Thoracic aorta (tissue), 2 donors: ENCODE results near the gene SP140. TPM values are rescaled to one million over a fixed set of nuclear protein-coding genes. Genes with fewer than 3 reads are reported as not detected.
"Not testable (repeated sequence)": the region's sequence is repeated elsewhere in the genome, so short reads cannot be mapped to it uniquely, and the experiment has no call there.

Experiments
- ATAC-seq: fragments of 150-250 bp; one replicate; pipeline ENCODE4 v1.8.0; 2017; ENCODE audit warnings: low read depth; ENCODE audit not compliant: insufficient number of reproducible peaks, low FRiP score
- DNase-seq: peaks from one replicate; pipeline ENCODE4 v3.0.0-alpha.2; 2020; ENCODE audit warnings: low spot score
- H3K27ac ChIP-seq, 2 donors: fragments of 200-600 bp; sonication (generic); 1 replicate in 1 of 2; 2 replicates in 1 of 2; pipeline ENCODE4 v1.5.1; 2016; ENCODE audit warnings: mild to moderate bottlenecking in 2 of 2, moderate library complexity in 2 of 2
- H3K27me3 ChIP-seq: fragments of 200-600 bp; sonication (generic); replicated peaks from 2 replicates; pipeline ENCODE4 v1.6.0; 2016; ENCODE audit warnings: mild to moderate bottlenecking; ENCODE audit not compliant: insufficient read depth
- H3K36me3 ChIP-seq: fragments of 200-600 bp; sonication (generic); one replicate; pipeline ENCODE4 v1.5.1; 2016
- H3K4me1 ChIP-seq, 2 donors: fragments of 200-600 bp; sonication (generic); 1 replicate in 1 of 2; 2 replicates in 1 of 2; pipeline versions ENCODE4 v1.5.1 to v1.6.0; 2016; ENCODE audit warnings: low read depth in 2 of 2, mild to moderate bottlenecking in 1 of 2; ENCODE audit not compliant: control insufficient read depth in 1 of 2
- H3K4me3 ChIP-seq: fragments of 200-600 bp; sonication (generic); 2 replicates; pipeline ENCODE4 v1.5.1; 2016; ENCODE audit warnings: mild to moderate bottlenecking
- H3K9me3 ChIP-seq: fragments of 200-600 bp; sonication (generic); 2 replicates; pipeline ENCODE4 v1.5.1; 2016
- total RNA-seq, 2 donors: library from RNA; depleted of rRNA; stranded (reverse); fragments of >200 nt; gene quantifications; one replicate each; pipeline versions ENCODE4 v1.1.0 to v1.2.3, GENCODE V29; 2016
- TF ChIP-seq, protein P1 (sequence below): fragments of 200-600 bp; sonication (generic); IDR thresholded peaks from one replicate; pipeline ENCODE4 v1.5.1; 2019; ENCODE audit warnings: antibody characterized with exemption

SP140 gene
- total RNA-seq, 2 donors from 2014 or later, result 0.95 to 8.5 TPM

DNA sequence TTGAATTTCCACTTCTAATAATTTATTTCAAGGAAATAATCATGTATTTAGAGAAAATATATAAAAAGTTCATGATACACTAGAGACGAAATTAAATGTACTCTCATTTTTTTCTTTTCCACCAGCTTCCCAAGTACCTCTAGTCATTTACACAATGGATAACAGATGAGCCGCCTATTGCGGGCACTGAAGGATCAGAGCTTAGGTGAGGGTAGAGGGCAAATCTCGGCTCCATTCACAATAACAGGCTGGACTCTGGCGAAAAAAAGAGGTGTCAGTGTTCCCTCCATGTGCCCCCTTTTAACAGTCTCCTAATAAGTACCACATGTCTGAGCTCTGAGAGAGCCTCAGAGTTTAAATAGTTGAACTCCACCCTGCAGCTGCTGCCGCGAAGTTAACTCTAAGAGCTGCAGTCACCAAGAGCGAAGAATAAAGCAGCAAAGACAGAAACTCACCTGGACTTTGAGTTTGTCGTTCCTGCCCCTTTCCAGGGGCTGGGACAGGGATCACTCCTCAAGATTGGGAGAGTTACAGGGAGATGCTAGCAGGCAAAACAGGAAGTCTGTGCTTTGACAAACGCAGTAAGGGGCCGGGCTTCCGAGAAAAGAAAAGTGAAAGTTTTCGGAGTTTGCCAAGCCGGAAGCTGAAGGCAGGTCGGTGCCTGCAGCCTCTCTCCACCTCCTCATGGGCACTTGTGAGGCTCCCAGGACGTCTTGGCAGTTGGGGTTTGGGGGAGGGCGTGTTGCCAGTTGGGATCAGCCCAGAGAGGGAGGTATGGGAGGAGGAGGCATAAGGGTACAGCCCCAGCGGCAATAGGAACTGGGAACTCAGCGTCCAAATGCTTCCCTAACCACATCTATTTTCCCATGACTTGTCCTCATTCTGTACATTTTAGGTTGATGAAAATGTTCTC lies 5.9 kb upstream of the SP140 start, which contains the start of gene SP110:
Gene SP110 (minus strand): TSS at position 566 of the 913 bp plus-strand sequence. CDS start 3,057 bp downstream, outside the sequence.
- H3K27ac ChIP-seq, result peak within 1 kb of the TSS; percentile 64 to 71
- peaks cover 13 to 21% of the 10 kb centered on the region in 2 donors for H3K4me1 ChIP-seq
- TF ChIP-seq, protein P1, sequence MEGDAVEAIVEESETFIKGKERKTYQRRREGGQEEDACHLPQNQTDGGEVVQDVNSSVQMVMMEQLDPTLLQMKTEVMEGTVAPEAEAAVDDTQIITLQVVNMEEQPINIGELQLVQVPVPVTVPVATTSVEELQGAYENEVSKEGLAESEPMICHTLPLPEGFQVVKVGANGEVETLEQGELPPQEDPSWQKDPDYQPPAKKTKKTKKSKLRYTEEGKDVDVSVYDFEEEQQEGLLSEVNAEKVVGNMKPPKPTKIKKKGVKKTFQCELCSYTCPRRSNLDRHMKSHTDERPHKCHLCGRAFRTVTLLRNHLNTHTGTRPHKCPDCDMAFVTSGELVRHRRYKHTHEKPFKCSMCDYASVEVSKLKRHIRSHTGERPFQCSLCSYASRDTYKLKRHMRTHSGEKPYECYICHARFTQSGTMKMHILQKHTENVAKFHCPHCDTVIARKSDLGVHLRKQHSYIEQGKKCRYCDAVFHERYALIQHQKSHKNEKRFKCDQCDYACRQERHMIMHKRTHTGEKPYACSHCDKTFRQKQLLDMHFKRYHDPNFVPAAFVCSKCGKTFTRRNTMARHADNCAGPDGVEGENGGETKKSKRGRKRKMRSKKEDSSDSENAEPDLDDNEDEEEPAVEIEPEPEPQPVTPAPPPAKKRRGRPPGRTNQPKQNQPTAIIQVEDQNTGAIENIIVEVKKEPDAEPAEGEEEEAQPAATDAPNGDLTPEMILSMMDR, result no peak
- H3K9me3 ChIP-seq, result no peaks in the 10 kb centered on the region
- no peaks in the 10 kb centered on the region for H3K27me3 ChIP-seq
- no peaks in the 10 kb centered on the region for H3K36me3 ChIP-seq
- DNase-seq (peak; percentile 41), ATAC-seq (peak; percentile 53)
- peak within 1 kb of the TSS; percentile 74 for H3K4me3 ChIP-seq

DNA sequence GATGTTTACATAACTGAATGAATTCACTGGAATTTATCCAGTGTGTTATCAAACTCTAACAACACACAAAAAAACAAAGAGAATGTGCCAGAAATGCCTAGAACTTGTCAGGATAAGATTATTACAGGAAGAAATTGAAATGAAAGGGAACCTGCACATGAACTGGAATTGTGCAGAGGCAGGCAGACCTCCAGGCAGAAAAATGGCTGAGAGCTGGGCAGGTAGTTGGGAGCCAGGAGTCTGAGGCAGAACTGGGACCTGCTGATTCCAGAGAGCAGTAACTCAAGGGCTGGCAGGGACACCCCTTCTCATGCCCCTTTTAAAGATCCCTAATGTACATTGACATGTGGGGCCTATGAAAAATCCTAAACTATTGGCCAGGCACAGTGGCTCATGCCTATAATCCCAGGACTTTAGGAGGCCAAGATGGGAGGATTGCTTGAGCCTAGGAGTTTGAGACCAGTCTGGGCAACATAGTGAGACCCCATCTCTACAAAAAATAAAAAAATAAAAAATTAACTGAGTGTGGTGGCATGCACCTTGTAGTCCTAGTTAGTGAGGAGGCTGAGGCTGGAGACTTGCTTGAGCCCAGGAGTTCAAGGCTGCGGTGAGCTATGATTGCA lies 5.1 kb upstream of the SP140 start:
- DNase-seq (no peak), ATAC-seq (no peak)
- H3K27me3 ChIP-seq, result no peaks in the 10 kb centered on the region
- TF ChIP-seq, protein P1, result no peak
- no peaks in the 10 kb centered on the region for H3K9me3 ChIP-seq
- peaks cover 13 to 21% of the 10 kb centered on the region in 2 donors for H3K4me1 ChIP-seq
- H3K4me3 ChIP-seq, result peak overlapping the region; percentile 74
- H3K27ac ChIP-seq, result peak overlapping the region; percentile 64 to 71
- H3K36me3 ChIP-seq, result no peaks in the 10 kb centered on the region

DNA sequence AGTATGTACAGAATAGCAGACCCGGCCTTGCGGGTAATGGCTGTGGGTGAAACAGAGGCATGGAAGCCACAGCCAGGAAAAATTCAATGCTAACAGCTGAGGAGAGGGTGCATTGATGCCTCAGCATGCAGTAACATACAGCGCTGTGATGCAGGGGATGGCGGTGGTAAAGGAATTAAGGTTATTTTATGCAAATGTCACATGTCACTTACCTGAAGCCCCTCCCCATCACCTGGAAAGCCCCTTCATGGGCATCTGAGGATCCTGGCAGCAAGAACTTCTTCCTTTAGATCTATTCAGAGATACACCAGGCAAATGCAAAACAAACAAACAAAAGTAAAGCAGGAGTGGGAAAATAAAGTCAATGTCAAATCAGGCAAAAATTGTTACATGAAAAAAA lies 4.0 kb upstream of the SP140 start:
- H3K9me3 ChIP-seq, result no peaks in the 10 kb centered on the region
- TF ChIP-seq, protein P1, result no peak
- no peak for DNase-seq
- H3K36me3 ChIP-seq, result no peaks in the 10 kb centered on the region
- H3K27ac ChIP-seq, result no peak overlapping the region
- no peak for ATAC-seq
- H3K4me3 ChIP-seq, result no peak overlapping the region
- peaks cover 13 to 21% of the 10 kb centered on the region in 2 donors for H3K4me1 ChIP-seq
- no peaks in the 10 kb centered on the region for H3K27me3 ChIP-seq

DNA sequence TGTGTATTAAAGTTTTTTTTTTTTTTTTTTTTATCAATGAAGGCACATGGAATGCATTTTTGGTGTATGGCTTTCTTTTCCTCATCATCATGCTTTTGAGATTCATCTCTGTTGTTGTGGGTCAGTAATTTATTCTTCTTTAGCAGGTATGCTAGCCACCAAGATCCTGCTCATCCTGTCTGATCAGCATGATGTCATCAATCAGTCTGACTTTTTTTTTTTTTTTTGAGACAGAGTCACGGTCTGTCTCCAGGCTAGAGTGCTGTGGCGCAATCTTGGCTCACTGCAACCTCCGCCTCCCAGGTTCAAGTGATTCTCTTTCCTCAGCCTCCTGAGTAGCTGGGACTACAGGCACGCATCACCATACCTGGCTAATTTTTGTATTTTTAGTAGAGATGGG lies 2.7 kb upstream of the SP140 start:
- H3K36me3 ChIP-seq, H3K27me3 ChIP-seq, H3K4me3 ChIP-seq, H3K9me3 ChIP-seq, ATAC-seq, H3K27ac ChIP-seq, DNase-seq: not testable (repeated sequence)
- peaks cover 13 to 21% of the 10 kb centered on the region in 2 donors for H3K4me1 ChIP-seq

DNA sequence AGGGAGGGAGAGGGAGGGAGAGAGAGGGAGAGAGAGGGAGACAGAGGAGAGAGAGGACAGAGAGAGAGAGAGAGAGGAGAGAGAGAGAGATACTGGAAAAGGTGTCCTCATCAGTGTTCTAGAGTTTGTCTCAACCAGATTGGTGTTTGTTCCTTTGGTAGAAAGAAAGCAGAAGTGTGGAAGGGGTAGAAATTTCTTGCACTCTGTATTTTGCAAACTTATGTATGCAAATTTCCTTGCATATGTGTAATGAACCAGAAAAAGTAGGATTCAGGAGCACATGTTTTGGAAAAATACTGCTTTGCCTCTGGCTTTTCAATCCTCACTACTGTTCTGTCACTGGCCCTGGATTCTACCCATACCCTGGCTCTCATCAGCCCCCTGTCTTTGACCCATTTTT lies 1.1 kb upstream of the SP140 start:
- ATAC-seq (no peak), DNase-seq (no peak)
- no peak overlapping the region for H3K4me3 ChIP-seq
- H3K27me3 ChIP-seq, result no peaks in the 10 kb centered on the region
- H3K9me3 ChIP-seq, result no peaks in the 10 kb centered on the region
- no peak overlapping the region for H3K27ac ChIP-seq
- H3K36me3 ChIP-seq, result no peaks in the 10 kb centered on the region
- peaks cover 5 to 8% of the 10 kb centered on the region in 2 donors for H3K4me1 ChIP-seq
- TF ChIP-seq, protein P1, result no peak
